ENCODE results near the gene PINLYP. TPM values are rescaled to one million over a fixed set of nuclear protein-coding genes. Genes with fewer than 3 reads are reported as not detected.

Gene PINLYP
- total and polyA plus RNA-seq, 2 of the 13 experiments (the other 11 are each of a cell fraction or from before 2014, with no cell fraction given): 0.21 to 0.24 TPM

DNA sequence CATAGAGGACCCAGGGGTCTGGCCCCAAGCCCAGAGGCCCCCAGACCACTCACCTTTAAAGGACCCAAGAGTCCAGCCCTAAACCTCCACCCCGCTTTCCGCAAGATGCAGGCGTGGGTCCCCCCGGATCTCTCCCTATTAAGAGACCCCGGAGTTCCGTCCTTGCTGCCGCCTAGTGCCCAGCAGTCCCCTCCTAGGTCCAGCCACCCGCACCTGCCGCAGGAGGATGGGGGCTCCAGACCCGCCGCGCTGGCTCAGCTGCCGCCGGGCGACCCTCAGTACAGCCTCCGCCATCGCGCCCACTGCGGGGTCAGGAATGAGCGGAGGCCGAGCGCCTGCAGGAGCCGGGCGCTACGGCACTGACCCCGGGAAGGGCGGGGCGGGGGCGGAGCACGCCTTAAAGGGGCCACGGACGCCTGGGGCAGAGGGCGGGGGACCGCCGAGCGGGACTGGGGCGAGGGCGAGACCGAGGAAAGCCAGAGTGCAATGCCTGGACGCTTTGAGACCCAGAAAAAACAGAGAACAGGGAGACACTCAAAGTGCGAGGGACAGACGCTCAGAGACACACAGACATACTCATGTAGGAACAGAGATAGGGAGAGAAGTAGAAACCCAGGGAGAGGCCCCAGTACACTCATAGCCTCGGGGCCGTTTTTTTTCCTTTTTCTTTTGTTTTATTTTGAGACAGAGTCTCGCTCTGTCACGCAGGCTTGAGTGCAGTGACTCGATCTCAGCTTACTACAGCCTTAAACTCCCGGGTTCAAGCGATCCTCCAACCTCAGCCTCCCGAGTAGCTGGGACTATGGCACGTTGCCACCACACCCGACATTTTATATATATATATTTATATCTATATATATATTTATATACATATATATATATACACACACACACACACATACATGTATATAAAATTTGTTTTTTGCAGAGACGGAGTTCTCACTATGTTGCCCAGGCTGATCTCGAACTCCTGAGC is 48.4 kb upstream of the PINLYP start, which contains the start of gene ETHE1 (continued):
- TF ChIP-seq, protein P1, sequence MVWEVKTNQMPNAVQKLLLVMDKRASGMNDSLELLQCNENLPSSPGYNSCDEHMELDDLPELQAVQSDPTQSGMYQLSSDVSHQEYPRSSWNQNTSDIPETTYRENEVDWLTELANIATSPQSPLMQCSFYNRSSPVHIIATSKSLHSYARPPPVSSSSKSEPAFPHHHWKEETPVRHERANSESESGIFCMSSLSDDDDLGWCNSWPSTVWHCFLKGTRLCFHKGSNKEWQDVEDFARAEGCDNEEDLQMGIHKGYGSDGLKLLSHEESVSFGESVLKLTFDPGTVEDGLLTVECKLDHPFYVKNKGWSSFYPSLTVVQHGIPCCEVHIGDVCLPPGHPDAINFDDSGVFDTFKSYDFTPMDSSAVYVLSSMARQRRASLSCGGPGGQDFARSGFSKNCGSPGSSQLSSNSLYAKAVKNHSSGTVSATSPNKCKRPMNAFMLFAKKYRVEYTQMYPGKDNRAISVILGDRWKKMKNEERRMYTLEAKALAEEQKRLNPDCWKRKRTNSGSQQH (CRISPR knock-in tag; IDR thresholded peaks at IDR 0.05; ENCODE audit: low read depth): no peak
- TF ChIP-seq ZNF737 (CRISPR knock-in tag; IDR thresholded peaks at IDR 0.05; ENCODE audit: borderline replicate concordance) (no peak), ZNF44 (CRISPR knock-in tag; IDR thresholded peaks at IDR 0.05) (no peak), ZSCAN25 (CRISPR knock-in tag; IDR thresholded peaks at IDR 0.05) (no peak), ZNF788 (CRISPR knock-in tag; IDR thresholded peaks at IDR 0.05; ENCODE audit: borderline replicate concordance) (peak; percentile 77; the same call in 1 of the 2 replicates), ZNF510 (CRISPR knock-in tag; IDR thresholded peaks at IDR 0.05; ENCODE audit: low read depth) (no peak)
- TF ChIP-seq, protein P2, sequence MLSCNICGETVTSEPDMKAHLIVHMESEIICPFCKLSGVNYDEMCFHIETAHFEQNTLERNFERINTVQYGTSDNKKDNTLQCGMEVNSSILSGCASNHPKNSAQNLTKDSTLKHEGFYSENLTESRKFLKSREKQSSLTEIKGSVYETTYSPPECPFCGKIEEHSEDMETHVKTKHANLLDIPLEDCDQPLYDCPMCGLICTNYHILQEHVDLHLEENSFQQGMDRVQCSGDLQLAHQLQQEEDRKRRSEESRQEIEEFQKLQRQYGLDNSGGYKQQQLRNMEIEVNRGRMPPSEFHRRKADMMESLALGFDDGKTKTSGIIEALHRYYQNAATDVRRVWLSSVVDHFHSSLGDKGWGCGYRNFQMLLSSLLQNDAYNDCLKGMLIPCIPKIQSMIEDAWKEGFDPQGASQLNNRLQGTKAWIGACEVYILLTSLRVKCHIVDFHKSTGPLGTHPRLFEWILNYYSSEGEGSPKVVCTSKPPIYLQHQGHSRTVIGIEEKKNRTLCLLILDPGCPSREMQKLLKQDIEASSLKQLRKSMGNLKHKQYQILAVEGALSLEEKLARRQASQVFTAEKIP (CRISPR knock-in tag; IDR thresholded peaks at IDR 0.05; ENCODE audit: borderline replicate concordance): no peak
- TF ChIP-seq, protein P3, sequence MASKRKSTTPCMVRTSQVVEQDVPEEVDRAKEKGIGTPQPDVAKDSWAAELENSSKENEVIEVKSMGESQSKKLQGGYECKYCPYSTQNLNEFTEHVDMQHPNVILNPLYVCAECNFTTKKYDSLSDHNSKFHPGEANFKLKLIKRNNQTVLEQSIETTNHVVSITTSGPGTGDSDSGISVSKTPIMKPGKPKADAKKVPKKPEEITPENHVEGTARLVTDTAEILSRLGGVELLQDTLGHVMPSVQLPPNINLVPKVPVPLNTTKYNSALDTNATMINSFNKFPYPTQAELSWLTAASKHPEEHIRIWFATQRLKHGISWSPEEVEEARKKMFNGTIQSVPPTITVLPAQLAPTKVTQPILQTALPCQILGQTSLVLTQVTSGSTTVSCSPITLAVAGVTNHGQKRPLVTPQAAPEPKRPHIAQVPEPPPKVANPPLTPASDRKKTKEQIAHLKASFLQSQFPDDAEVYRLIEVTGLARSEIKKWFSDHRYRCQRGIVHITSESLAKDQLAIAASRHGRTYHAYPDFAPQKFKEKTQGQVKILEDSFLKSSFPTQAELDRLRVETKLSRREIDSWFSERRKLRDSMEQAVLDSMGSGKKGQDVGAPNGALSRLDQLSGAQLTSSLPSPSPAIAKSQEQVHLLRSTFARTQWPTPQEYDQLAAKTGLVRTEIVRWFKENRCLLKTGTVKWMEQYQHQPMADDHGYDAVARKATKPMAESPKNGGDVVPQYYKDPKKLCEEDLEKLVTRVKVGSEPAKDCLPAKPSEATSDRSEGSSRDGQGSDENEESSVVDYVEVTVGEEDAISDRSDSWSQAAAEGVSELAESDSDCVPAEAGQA (IDR thresholded peaks at IDR 0.05; ENCODE audit: low read depth): no peak
- TF ChIP-seq, protein P3 (CRISPR knock-in tag; IDR thresholded peaks at IDR 0.05; ENCODE audit: borderline replicate concordance): no peak
- TF ChIP-seq, protein P4, sequence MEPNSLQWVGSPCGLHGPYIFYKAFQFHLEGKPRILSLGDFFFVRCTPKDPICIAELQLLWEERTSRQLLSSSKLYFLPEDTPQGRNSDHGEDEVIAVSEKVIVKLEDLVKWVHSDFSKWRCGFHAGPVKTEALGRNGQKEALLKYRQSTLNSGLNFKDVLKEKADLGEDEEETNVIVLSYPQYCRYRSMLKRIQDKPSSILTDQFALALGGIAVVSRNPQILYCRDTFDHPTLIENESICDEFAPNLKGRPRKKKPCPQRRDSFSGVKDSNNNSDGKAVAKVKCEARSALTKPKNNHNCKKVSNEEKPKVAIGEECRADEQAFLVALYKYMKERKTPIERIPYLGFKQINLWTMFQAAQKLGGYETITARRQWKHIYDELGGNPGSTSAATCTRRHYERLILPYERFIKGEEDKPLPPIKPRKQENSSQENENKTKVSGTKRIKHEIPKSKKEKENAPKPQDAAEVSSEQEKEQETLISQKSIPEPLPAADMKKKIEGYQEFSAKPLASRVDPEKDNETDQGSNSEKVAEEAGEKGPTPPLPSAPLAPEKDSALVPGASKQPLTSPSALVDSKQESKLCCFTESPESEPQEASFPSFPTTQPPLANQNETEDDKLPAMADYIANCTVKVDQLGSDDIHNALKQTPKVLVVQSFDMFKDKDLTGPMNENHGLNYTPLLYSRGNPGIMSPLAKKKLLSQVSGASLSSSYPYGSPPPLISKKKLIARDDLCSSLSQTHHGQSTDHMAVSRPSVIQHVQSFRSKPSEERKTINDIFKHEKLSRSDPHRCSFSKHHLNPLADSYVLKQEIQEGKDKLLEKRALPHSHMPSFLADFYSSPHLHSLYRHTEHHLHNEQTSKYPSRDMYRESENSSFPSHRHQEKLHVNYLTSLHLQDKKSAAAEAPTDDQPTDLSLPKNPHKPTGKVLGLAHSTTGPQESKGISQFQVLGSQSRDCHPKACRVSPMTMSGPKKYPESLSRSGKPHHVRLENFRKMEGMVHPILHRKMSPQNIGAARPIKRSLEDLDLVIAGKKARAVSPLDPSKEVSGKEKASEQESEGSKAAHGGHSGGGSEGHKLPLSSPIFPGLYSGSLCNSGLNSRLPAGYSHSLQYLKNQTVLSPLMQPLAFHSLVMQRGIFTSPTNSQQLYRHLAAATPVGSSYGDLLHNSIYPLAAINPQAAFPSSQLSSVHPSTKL (CRISPR knock-in tag; IDR thresholded peaks at IDR 0.05): peak; percentile 41; the same call in 1 of the 2 replicates
- TF ChIP-seq, protein P5, sequence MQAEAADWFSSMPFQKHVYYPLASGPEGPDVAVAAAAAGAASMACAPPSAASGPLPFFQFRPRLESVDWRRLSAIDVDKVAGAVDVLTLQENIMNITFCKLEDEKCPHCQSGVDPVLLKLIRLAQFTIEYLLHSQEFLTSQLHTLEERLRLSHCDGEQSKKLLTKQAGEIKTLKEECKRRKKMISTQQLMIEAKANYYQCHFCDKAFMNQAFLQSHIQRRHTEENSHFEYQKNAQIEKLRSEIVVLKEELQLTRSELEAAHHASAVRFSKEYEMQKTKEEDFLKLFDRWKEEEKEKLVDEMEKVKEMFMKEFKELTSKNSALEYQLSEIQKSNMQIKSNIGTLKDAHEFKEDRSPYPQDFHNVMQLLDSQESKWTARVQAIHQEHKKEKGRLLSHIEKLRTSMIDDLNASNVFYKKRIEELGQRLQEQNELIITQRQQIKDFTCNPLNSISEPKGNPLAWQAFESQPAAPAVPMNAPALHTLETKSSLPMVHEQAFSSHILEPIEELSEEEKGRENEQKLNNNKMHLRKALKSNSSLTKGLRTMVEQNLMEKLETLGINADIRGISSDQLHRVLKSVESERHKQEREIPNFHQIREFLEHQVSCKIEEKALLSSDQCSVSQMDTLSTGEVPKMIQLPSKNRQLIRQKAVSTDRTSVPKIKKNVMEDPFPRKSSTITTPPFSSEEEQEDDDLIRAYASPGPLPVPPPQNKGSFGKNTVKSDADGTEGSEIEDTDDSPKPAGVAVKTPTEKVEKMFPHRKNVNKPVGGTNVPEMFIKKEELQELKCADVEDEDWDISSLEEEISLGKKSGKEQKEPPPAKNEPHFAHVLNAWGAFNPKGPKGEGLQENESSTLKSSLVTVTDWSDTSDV (CRISPR knock-in tag; IDR thresholded peaks at IDR 0.05): no peak

All from HepG2 (cell line).